GM04504 (cell line): ENCODE measurements around the gene TP53I13.
A peak's percentile ranks its signal among the peaks of the same experiment; 100 is the strongest.

Source experiments
- DNase-seq: peaks from one replicate; pipeline ENCODE4 v3.0.0-alpha.2; 2012; ENCODE audit warnings: low read depth

The TP53I13 gene

GRCh38 chr17:29567304-29567553 lies 1.3 kb upstream of the TP53I13 start:
- DNase-seq = no peak

GRCh38 chr17:29567554-29568330 lies 759 bp upstream of the TP53I13 start:
- DNase-seq = no peak

GRCh38 chr17:29569245-29569950 lies 897 bp downstream of the TP53I13 start:
- DNase-seq = no peak

GRCh38 chr17:29570521-29570920 lies 2.0 kb downstream of the TP53I13 start:
- DNase-seq = no peak

- no peak for DNase-seq
Observed at GRCh38 chr17:29571486-29571882, 3.0 kb downstream of the TP53I13 start.

GRCh38 chr17:29571883-29572681 lies 3.6 kb downstream of the TP53I13 start:
- no peak for DNase-seq

- no peak for DNase-seq
Observed at GRCh38 chr17:29572691-29573557, 4.4 kb downstream of the TP53I13 start.

GRCh38 chr17:29573558-29573869 lies 5.0 kb downstream of the TP53I13 start:
- no peak for DNase-seq

- DNase-seq = no peak
Observed at GRCh38 chr17:29573871-29574731, 5.6 kb downstream of the TP53I13 start.

- no peak for DNase-seq
Observed at GRCh38 chr17:29574732-29575510, 6.4 kb downstream of the TP53I13 start.

- DNase-seq = no peak
Observed at GRCh38 chr17:29575511-29576213, 7.2 kb downstream of the TP53I13 start.

- no peak for DNase-seq
Observed at GRCh38 chr17:29576214-29577000, 7.9 kb downstream of the TP53I13 start.

GRCh38 chr17:29577001-29577370 lies 8.5 kb downstream of the TP53I13 start:
- no peak for DNase-seq

- DNase-seq = no peak
Observed at GRCh38 chr17:29577385-29578211, 9.1 kb downstream of the TP53I13 start.

- no peak for DNase-seq
Observed at GRCh38 chr17:29578626-29579485, 10.4 kb downstream of the TP53I13 start.

GRCh38 chr17:29579866-29580771 lies 11.6 kb downstream of the TP53I13 start:
- DNase-seq = peak; percentile 51
